HepG2 (cell line): ENCODE measurements around the gene ANKRD13D. TPM values are rescaled to one million over a fixed set of nuclear protein-coding genes. Genes with fewer than 3 reads are reported as not detected.

Experiments used
- ATAC-seq: fragments of 200-7000 bp; cut with Tn5 transposase; 3 replicates; pipeline ENCODE4 v1.9.1; 2020; ENCODE audit warnings: mild to moderate bottlenecking, moderate library complexity
- BruUV-seq: library from RNA; stranded (reverse); fragments of 400-500 nt; replicated peaks from 2 replicates; lab custom pipeline; 2021; lab: Mats Ljungman, UMichigan
- CTCF ChIA-PET: fragments of 300-600 bp; formaldehyde crosslinking; extraction: SDS; loops from one replicate; lab custom pipeline; 2021; ENCODE audit warnings: low total read pairs, inconsistent platforms, low intra/inter-chr PET ratio; lab: Yijun Ruan, JAX
- POLR2A ChIA-PET: fragments of 350-600 bp; sonication (Branson Sonifier 250); formaldehyde crosslinking; loops from one replicate; lab custom pipeline; 2020; ENCODE audit warnings: antibody characterized with exemption, inconsistent platforms; lab: Yijun Ruan, JAX
- DNase-seq: peaks from one replicate; pipeline ENCODE4 v3.0.0-alpha.2; 2015; ENCODE audit warnings: low spot score
- FAIRE-seq: peaks from 3 replicates; lab custom pipeline; 2011; peaks lifted over from hg19 to GRCh38; lab: Jason Lieb, UNC
- H2AFZ ChIP-seq: one replicate; pipeline ENCODE4 v1.6.1; 2011; ENCODE audit warnings: low read length, inconsistent platforms
- H3K27ac ChIP-seq: fragments of 300-600 bp; 3 replicates; pipeline ENCODE4 v1.8.0; 2011; ENCODE audit warnings: mixed run types, mild to moderate bottlenecking, mixed read lengths, low read length, inconsistent platforms; ENCODE audit not compliant: insufficient read depth; ENCODE audit errors: extremely low read length
- H3K27me3 ChIP-seq, 2 experiments: fragments of 200-600 bp in 1 of 2; 2 replicates in 1 of 2; 3 replicates in 1 of 2; pipeline versions ENCODE4 v1.6.0 to v1.8.0; 2011; ENCODE audit warnings: low read length in 2 of 2, mild to moderate bottlenecking in 2 of 2, moderate library complexity in 2 of 2, inconsistent platforms in 1 of 2; ENCODE audit not compliant: insufficient read depth in 2 of 2, control insufficient read depth in 1 of 2
- H3K36me3 ChIP-seq, 2 experiments: fragments of 200-600 bp in 1 of 2; replicated peaks in 1 of 2; 2 replicates in 1 of 2; 3 replicates in 1 of 2; pipeline versions ENCODE4 v1.5.1 to v1.8.0; 2011; ENCODE audit warnings: low read length in 2 of 2, inconsistent platforms in 1 of 2; ENCODE audit not compliant: insufficient read depth in 2 of 2, control insufficient read depth in 1 of 2
- H3K4me1 ChIP-seq: 2 replicates; pipeline ENCODE4 v1.5.1; 2012; ENCODE audit warnings: low read length, inconsistent platforms; ENCODE audit not compliant: insufficient read depth
- H3K4me2 ChIP-seq: 2 replicates; pipeline ENCODE4 v1.6.0; 2011; ENCODE audit warnings: low read depth, low read length, inconsistent platforms
- H3K4me3 ChIP-seq, 3 experiments: fragments of 200-600 bp in 1 of 3; sonication (generic), shearing (Covaris generic) in 1 of 3; replicated peaks in 1 of 3; 2 replicates each; pipeline ENCODE4 v1.5.1; 2011 to 2016; ENCODE audit warnings: low read length in 3 of 3, inconsistent platforms in 2 of 3, low read depth in 2 of 3, mild to moderate bottlenecking in 2 of 3, control low read depth in 1 of 3, mixed read lengths in 1 of 3; ENCODE audit not compliant: insufficient read depth in 1 of 3
- H3K79me2 ChIP-seq: one replicate; pipeline ENCODE4 v1.6.1; 2011; ENCODE audit warnings: low read length, inconsistent platforms; ENCODE audit not compliant: insufficient read depth
- H3K9ac ChIP-seq: 2 replicates; pipeline ENCODE4 v1.6.0; 2011; ENCODE audit warnings: mild to moderate bottlenecking, low read depth, low read length, inconsistent platforms; ENCODE audit not compliant: insufficient read depth
- H3K9me3 ChIP-seq: 2 replicates; pipeline ENCODE4 v1.5.1; 2012; ENCODE audit warnings: mild to moderate bottlenecking, low read length
- H4K20me1 ChIP-seq: 2 replicates; pipeline ENCODE4 v1.6.0; 2011; ENCODE audit warnings: inconsistent platforms, mild to moderate bottlenecking, low read length, moderate library complexity; ENCODE audit not compliant: insufficient read depth
- AGO2 ChIP-seq: fragments of 200-400 bp; formaldehyde crosslinking; optimal IDR thresholded peaks from 2 replicates; pipeline ENCODE3; 2017; ENCODE audit warnings: mild to moderate bottlenecking, low read depth, low read length, moderate library complexity
- ARNT ChIP-seq: fragments of 450-650 bp; IDR thresholded peaks from 2 replicates; pipeline ENCODE4 v1.6.1; 2017
- FOXA1 ChIP-seq, 2 experiments: fragments of 450-650 bp in 1 of 2; sonication (generic) in 1 of 2; formaldehyde crosslinking in 1 of 2; IDR thresholded peaks; 2 replicates each; pipeline versions ENCODE4 v1.4.0 to v1.6.1; 2016 to 2020; ENCODE audit warnings: missing genetic modification reagents in 1 of 2
- FOXA3 ChIP-seq: IDR thresholded peaks from 2 replicates; pipeline ENCODE4 v1.6.1; 2016; ENCODE audit warnings: missing genetic modification reagents, missing compliant biosample characterization
- GRHL1 ChIP-seq: sonication (generic); formaldehyde crosslinking; conservative IDR thresholded peaks from 2 replicates; pipeline ENCODE4 v1.8.0; 2022; ENCODE audit warnings: missing genetic modification reagents
- HNRNPL ChIP-seq: fragments of 200-400 bp; formaldehyde crosslinking; IDR thresholded peaks from 2 replicates; pipeline ENCODE4 v1.6.1; 2017; ENCODE audit warnings: mild to moderate bottlenecking, low read depth, low read length
- SOX6 ChIP-seq, 2 experiments: fragments of 450-650 bp in 1 of 2; sonication (generic) in 1 of 2; formaldehyde crosslinking in 1 of 2; IDR thresholded peaks; 2 replicates each; pipeline versions ENCODE4 v1.4.0 to v1.6.1; 2017 to 2020; ENCODE audit warnings: antibody characterized with exemption in 1 of 2, mild to moderate bottlenecking in 1 of 2, missing genetic modification reagents in 1 of 2
- THAP11 ChIP-seq: IDR thresholded peaks from 2 replicates; pipeline ENCODE4 v1.6.1; 2016; ENCODE audit warnings: missing biosample characterization, missing genetic modification reagents
- ZNF549 ChIP-seq: sonication (generic); formaldehyde crosslinking; IDR thresholded peaks from 2 replicates; pipeline ENCODE4 v1.5.0; 2020; ENCODE audit warnings: missing genetic modification reagents
- ZNF713 ChIP-seq: sonication (generic); formaldehyde crosslinking; IDR thresholded peaks from 2 replicates; pipeline ENCODE4 v1.4.0; 2020; ENCODE audit warnings: mild to moderate bottlenecking, missing genetic modification reagents
- WGBS: methylation state at CpG from one replicate; pipeline ENCODE4 v1.1.6; 2017; ENCODE audit warnings: low lambda C conversion rate; 5-methylcytosine and 5-hydroxymethylcytosine counted together
- in situ Hi-C: cut with HindIII; loops from 2 replicates; pipeline ENCODE4 v1.10.0; 2017; ENCODE audit warnings: low pct_unique_long_range_greater_than_20kb; ENCODE audit not compliant: extremely low pct_ligation_motif_present
- intact Hi-C: fragments of 100-400 bp; cut with micrococcal nuclease; formaldehyde crosslinking; loops from one replicate; pipeline ENCODE4 v1.10.0; 2022; ENCODE audit not compliant: unreplicated experiment
- polyA plus RNA-seq, 8 experiments: library from polyadenylated mRNA; depleted of rRNA in 3 of 8; stranded (reverse) in 7 of 8; unstranded in 1 of 8; fragments of >200 nt; fragmentation: Illumina TruSeq in 4 of 8; extraction: Trizol in 4 of 8; gene quantifications; 2 replicates each; pipeline versions ENCODE4 v1.2.1 to v1.2.3, GENCODE V29; 2011 to 2016; ENCODE audit warnings: low read depth in 4 of 8, missing spikeins in 1 of 8, mixed read lengths in 1 of 8; ENCODE audit not compliant: insufficient read depth in 1 of 8
- total RNA-seq, 5 experiments: library from RNA; depleted of rRNA; stranded (reverse); fragments of >200 nt; fragmentation: Illumina TruSeq; extraction: Trizol; gene quantifications; 2 replicates each; pipeline ENCODE4 v1.2.3, GENCODE V29; 2016; ENCODE audit warnings: low read depth in 1 of 5
- TF ChIP-seq, protein P1 (sequence below): sonication (generic); formaldehyde crosslinking; IDR thresholded peaks from 2 replicates; pipeline ENCODE4 v1.5.0; 2020; ENCODE audit warnings: missing genetic modification reagents

ANKRD13D gene
- total and polyA plus RNA-seq, 2 of the 13 experiments (the other 11 are each of a cell fraction or from before 2014, with no cell fraction given): 18.6 to 27.3 TPM

DNA sequence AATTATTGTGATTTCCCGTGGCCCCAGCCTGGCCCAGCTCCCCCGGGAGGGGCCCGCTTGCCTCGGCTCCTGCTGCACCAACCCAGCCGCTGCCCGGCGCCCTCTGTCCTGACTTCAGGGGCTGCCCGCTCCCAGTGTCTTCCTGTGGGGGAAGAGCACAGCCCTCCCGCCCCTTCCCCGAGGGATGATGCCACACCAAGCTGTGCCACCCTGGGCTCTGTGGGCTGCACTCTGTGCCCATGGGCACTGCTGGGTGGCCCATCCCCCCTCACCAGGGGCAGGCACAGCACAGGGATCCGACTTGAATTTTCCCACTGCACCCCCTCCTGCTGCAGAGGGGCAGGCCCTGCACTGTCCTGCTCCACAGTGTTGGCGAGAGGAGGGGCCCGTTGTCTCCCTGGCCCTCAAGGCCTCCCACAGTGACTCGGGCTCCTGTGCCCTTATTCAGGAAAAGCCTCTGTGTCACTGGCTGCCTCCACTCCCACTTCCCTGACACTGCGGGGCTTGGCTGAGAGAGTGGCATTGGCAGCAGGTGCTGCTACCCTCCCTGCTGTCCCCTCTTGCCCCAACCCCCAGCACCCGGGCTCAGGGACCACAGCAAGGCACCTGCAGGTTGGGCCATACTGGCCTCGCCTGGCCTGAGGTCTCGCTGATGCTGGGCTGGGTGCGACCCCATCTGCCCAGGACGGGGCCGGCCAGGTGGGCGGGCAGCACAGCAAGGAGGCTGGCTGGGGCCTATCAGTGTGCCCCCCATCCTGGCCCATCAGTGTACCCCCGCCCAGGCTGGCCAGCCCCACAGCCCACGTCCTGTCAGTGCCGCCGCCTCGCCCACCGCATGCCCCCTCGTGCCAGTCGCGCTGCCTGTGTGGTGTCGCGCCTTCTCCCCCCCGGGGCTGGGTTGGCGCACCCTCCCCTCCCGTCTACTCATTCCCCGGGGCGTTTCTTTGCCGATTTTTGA, 3.3 kb upstream of the ANKRD13D start:
- ATAC-seq: no peak
- no peak for TF ChIP-seq FOXA1 (IDR thresholded peaks at IDR 0.05)
- TF ChIP-seq FOXA1 (CRISPR knock-in tag; IDR thresholded peaks at IDR 0.05): no peak
- TF ChIP-seq THAP11 (CRISPR knock-in tag): no peak
- TF ChIP-seq FOXA3 (CRISPR knock-in tag): no peak
- peak; percentile 86 for TF ChIP-seq HNRNPL
- no peak for TF ChIP-seq ZNF549 (CRISPR knock-in tag)
- TF ChIP-seq ARNT: no peak
- TF ChIP-seq, protein P1, sequence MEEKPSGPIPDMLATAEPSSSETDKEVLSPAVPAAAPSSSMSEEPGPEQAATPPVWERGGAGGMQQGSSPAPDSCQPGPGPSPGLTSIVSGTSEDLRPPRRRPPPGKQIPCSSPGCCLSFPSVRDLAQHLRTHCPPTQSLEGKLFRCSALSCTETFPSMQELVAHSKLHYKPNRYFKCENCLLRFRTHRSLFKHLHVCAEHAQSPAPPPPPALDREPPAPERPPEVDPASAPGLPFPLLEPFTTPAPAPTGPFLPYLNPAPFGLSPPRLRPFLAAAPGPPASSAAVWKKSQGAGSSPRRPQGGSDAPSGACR: no peak
- TF ChIP-seq AGO2: peak; percentile 73
- no peak for TF ChIP-seq GRHL1 (CRISPR knock-in tag)
- TF ChIP-seq ZNF713: no peak
- TF ChIP-seq SOX6 (IDR thresholded peaks at IDR 0.05): no peak
- TF ChIP-seq SOX6 (CRISPR knock-in tag; IDR thresholded peaks at IDR 0.05): no peak
- TF ChIP-seq, all 625 proteins: peak for 2

More for the DNA sequence above, 3.3 kb upstream of the ANKRD13D start:
- Histone ChIP-seq H3K27ac (peak overlapping the region; percentile 100), H3K27me3 (no peaks in the 10 kb centered on the region), H3K9me3 (no peaks in the 10 kb centered on the region), H3K4me1 (peaks cover 29% of the 10 kb centered on the region), H3K9ac (no peak overlapping the region), H4K20me1 (no peaks in the 10 kb centered on the region), H3K4me2 (no peak overlapping the region), H3K79me2 (peaks cover 12% of the 10 kb centered on the region), H3K36me3 (peaks cover 25 to 52% of the 10 kb centered on the region in 2 experiments; a peak in 4 of 5 replicates), H2AFZ (no peak overlapping the region), H3K4me3 (no peak overlapping the region)
- no peak for FAIRE-seq
- intact Hi-C loops (no loop called here), in situ Hi-C loops (no loop called here)
- WGBS: 99% methylated on average over 30 of the region's 39 CpGs
- ChIA-PET POLR2A (no interaction called here), CTCF (no interaction called here)
- DNase-seq: no peak
- BruUV-seq: no TSS peak
